ENCODE results near the gene ESR1. TPM values are rescaled to one million over a fixed set of nuclear protein-coding genes. Genes with fewer than 3 reads are reported as not detected.

ESR1 gene
- total and polyA plus RNA-seq, 9 of the 15 experiments (the other 6 are each of a cell fraction or from before 2014, with no cell fraction given): 0.03 to 0.27 (median 0.08) TPM; not detected in 1

DNA sequence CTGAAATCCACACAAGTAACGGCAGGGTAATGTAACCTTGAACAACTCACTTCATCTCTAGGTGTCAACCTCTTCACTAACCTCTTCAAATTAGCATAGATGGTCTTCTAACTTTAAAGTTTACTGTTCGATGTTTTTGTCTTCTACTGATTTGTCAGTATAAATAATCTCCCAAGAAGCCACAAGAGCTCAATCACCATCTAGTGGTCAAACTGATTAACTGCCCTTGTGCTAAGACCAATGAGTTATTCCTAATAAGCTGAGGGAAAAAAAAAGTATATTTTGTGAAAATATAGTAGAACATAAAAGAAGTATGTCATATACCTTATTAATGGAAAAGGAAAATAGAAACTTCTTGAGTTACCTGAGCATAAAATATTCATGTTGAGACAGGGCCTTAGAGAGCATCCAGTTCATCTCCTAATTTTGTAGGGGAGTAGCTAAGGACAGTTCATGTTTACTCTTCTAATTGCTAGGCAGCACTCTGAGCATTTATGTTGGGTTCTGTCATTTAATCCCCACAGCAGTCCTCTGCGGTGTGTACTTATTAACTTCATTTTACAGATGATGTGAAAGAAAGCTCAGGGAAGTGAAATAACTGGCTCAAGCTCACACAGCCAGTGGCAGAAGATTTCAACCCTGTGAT, 317.1 kb downstream of the ESR1 start:
- Histone ChIP-seq H3K9me1 (ENCODE audit: control insufficient read depth, insufficient read depth, low read length) (no peaks in the 10 kb centered on the region), H3K9me3 (replicated peaks; ENCODE audit: control insufficient read depth, insufficient read depth, low read depth, low read length) (no peaks in the 10 kb centered on the region), H2AFZ (ENCODE audit: low read depth, low read length) (no peak overlapping the region), H3K9ac (ENCODE audit: insufficient read depth in 1 of 2, low read depth in 2 of 2, low read length in 2 of 2) (no peak overlapping the region), H3K4me2 (ENCODE audit: insufficient read depth, low read length) (no peak overlapping the region), H3K27ac (ENCODE audit: extremely low read depth, low read depth, low read length) (no peak overlapping the region), H3K36me3 (ENCODE audit: control insufficient read depth, insufficient read depth, low read length) (no peaks in the 10 kb centered on the region), H3K79me2 (ENCODE audit: control insufficient read depth, insufficient read depth, low read length) (no peaks in the 10 kb centered on the region), H3K27me3 (ENCODE audit: control insufficient read depth in 2 of 2, insufficient read depth in 2 of 2, low read length in 2 of 2) (peaks cover 2 to 14% of the 10 kb centered on the region in 2 experiments; a peak in 2 of 5 replicates), H3K4me3 (no peak overlapping the region), H3K4me1 (replicated peaks in 1 of 2; ENCODE audit: control insufficient read depth in 2 of 2, insufficient read depth in 2 of 2, low read length in 2 of 2) (peaks cover 0 to 3% of the 10 kb centered on the region in 2 experiments; a peak in 1 of 5 replicates), H4K20me1 (replicated peaks; ENCODE audit: control insufficient read depth, insufficient read depth, low read length) (no peaks in the 10 kb centered on the region)
- POLR2A ChIA-PET: no interaction called here
- ATAC-seq: peak; percentile 80
- FAIRE-seq: peak; percentile 77
- DNase-seq (ENCODE audit: extremely low read depth in 1 of 4, low spot score in 3 of 4): peak; percentile 43 to 50 (median 44)
- CTCF ChIA-PET (ENCODE audit: low intra/inter-chr PET ratio): interaction anchor here (0.6 kb wide), 2 partner anchors 423 to 462 kb away, joined by 3 to 4 read pairs; no protein-coding TSS in a partner anchor
- in situ Hi-C loops (cut with MboI) (no loop called here), intact Hi-C loops (cut with micrococcal nuclease) (loop anchor here (2.0 to 5.0 kb wide), 3 partner anchors 143 to 447 kb away; no protein-coding TSS in a partner anchor)
- BruUV-seq (replicated peaks): no TSS peak
- WGBS (ENCODE audit: insufficient coverage, low coverage, missing lambda C conversion rate): 0% methylated on average over 3 of the region's 3 CpGs
- TF ChIP-seq BCL6 (CRISPR knock-in tag; IDR thresholded peaks at IDR 0.05): no peak
- peak; percentile 27; the same call in 1 of the 2 replicates for TF ChIP-seq SMC3 (conservative IDR thresholded peaks at IDR 0.05; ENCODE audit: insufficient read depth, low read depth, low read length)
- TF ChIP-seq, protein P1, sequence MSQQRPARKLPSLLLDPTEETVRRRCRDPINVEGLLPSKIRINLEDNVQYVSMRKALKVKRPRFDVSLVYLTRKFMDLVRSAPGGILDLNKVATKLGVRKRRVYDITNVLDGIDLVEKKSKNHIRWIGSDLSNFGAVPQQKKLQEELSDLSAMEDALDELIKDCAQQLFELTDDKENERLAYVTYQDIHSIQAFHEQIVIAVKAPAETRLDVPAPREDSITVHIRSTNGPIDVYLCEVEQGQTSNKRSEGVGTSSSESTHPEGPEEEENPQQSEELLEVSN (IDR thresholded peaks at IDR 0.05; ENCODE audit: borderline replicate concordance in 1 of 2, extremely low read depth in 1 of 2, insufficient read depth in 1 of 2, insufficient read length in 1 of 2, low read depth in 1 of 2, low read length in 1 of 2, poor library complexity in 1 of 2, severe bottlenecking in 1 of 2): no peak
- TF ChIP-seq, protein P2, sequence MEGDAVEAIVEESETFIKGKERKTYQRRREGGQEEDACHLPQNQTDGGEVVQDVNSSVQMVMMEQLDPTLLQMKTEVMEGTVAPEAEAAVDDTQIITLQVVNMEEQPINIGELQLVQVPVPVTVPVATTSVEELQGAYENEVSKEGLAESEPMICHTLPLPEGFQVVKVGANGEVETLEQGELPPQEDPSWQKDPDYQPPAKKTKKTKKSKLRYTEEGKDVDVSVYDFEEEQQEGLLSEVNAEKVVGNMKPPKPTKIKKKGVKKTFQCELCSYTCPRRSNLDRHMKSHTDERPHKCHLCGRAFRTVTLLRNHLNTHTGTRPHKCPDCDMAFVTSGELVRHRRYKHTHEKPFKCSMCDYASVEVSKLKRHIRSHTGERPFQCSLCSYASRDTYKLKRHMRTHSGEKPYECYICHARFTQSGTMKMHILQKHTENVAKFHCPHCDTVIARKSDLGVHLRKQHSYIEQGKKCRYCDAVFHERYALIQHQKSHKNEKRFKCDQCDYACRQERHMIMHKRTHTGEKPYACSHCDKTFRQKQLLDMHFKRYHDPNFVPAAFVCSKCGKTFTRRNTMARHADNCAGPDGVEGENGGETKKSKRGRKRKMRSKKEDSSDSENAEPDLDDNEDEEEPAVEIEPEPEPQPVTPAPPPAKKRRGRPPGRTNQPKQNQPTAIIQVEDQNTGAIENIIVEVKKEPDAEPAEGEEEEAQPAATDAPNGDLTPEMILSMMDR (IDR thresholded peaks at IDR 0.05 in 2 of 3, conservative IDR thresholded peaks at IDR 0.05 in 1 of 3; ENCODE audit: insufficient read depth in 2 of 3, low read depth in 1 of 3, low read length in 3 of 3): peak; percentile 39 to 75 (median 56); a peak in 5 of 6 replicates
- no peak for TF ChIP-seq ZNF282 (CRISPR knock-in tag; IDR thresholded peaks at IDR 0.05)
- TF ChIP-seq RAD21 (CRISPR knock-in tag; conservative IDR thresholded peaks at IDR 0.05 in 1 of 2, IDR thresholded peaks at IDR 0.05 in 1 of 2): peak; percentile 59 to 73; a peak in 3 of 4 replicates
- TF ChIP-seq, protein P3, sequence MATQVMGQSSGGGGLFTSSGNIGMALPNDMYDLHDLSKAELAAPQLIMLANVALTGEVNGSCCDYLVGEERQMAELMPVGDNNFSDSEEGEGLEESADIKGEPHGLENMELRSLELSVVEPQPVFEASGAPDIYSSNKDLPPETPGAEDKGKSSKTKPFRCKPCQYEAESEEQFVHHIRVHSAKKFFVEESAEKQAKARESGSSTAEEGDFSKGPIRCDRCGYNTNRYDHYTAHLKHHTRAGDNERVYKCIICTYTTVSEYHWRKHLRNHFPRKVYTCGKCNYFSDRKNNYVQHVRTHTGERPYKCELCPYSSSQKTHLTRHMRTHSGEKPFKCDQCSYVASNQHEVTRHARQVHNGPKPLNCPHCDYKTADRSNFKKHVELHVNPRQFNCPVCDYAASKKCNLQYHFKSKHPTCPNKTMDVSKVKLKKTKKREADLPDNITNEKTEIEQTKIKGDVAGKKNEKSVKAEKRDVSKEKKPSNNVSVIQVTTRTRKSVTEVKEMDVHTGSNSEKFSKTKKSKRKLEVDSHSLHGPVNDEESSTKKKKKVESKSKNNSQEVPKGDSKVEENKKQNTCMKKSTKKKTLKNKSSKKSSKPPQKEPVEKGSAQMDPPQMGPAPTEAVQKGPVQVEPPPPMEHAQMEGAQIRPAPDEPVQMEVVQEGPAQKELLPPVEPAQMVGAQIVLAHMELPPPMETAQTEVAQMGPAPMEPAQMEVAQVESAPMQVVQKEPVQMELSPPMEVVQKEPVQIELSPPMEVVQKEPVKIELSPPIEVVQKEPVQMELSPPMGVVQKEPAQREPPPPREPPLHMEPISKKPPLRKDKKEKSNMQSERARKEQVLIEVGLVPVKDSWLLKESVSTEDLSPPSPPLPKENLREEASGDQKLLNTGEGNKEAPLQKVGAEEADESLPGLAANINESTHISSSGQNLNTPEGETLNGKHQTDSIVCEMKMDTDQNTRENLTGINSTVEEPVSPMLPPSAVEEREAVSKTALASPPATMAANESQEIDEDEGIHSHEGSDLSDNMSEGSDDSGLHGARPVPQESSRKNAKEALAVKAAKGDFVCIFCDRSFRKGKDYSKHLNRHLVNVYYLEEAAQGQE (IDR thresholded peaks at IDR 0.05; ENCODE audit: borderline replicate concordance): peak; percentile 52; the same call in 1 of the 2 replicates
- TF ChIP-seq, protein P3 (CRISPR knock-in tag; IDR thresholded peaks at IDR 0.05; ENCODE audit: low read depth): no peak
- TF ChIP-seq SMARCA4 (IDR thresholded peaks at IDR 0.05): no peak
